Measurements from ENCODE around the gene GGACT.

GGACT gene

GRCh38 chr13:100497389-100497788 is 91.2 kb downstream of the GGACT start:
- Mint-ChIP-seq H3K4me1 (peaks cover 4% of the 10 kb centered on the region), H3K36me3 (ENCODE audit: low read depth) (peaks cover 15% of the 10 kb centered on the region), H3K9me3 (no peaks in the 10 kb centered on the region), H3K27ac (no peak overlapping the region), H3K4me3 (no peak overlapping the region), H3K27me3 (ENCODE audit: low read depth) (no peaks in the 10 kb centered on the region)
- no peak for TF ChIP-seq CTCF (IDR thresholded peaks at IDR 0.05; ENCODE audit: unreplicated experiment in 3 of 3)

GRCh38 chr13:100495455-100495854 is 93.1 kb downstream of the GGACT start:
- Mint-ChIP-seq H3K4me1 (peaks cover 14% of the 10 kb centered on the region), H3K9me3 (no peaks in the 10 kb centered on the region), H3K36me3 (ENCODE audit: low read depth) (peaks cover 22% of the 10 kb centered on the region), H3K4me3 (no peak overlapping the region), H3K27me3 (ENCODE audit: low read depth) (no peaks in the 10 kb centered on the region), H3K27ac (no peak overlapping the region)
- TF ChIP-seq CTCF (IDR thresholded peaks at IDR 0.05; ENCODE audit: unreplicated experiment in 3 of 3) = no peak

GRCh38 chr13:100493418-100493817 is 95.2 kb downstream of the GGACT start:
- no peak for TF ChIP-seq CTCF (IDR thresholded peaks at IDR 0.05; ENCODE audit: unreplicated experiment in 3 of 3)
- H3K27me3 Mint-ChIP-seq (ENCODE audit: low read depth) = no peaks in the 10 kb centered on the region
- H3K27ac Mint-ChIP-seq = no peak overlapping the region
- H3K36me3 Mint-ChIP-seq (ENCODE audit: low read depth) = peaks cover 22% of the 10 kb centered on the region
- no peak overlapping the region for H3K4me3 Mint-ChIP-seq
- peaks cover 14% of the 10 kb centered on the region for H3K4me1 Mint-ChIP-seq
- H3K9me3 Mint-ChIP-seq = no peaks in the 10 kb centered on the region

- Mint-ChIP-seq H3K36me3 (ENCODE audit: low read depth) (peaks cover 22% of the 10 kb centered on the region), H3K4me3 (no peak overlapping the region), H3K27me3 (ENCODE audit: low read depth) (no peaks in the 10 kb centered on the region), H3K9me3 (no peaks in the 10 kb centered on the region), H3K27ac (peak overlapping the region in 1 of 3 experiments; percentile 34), H3K4me1 (peaks cover 10% of the 10 kb centered on the region)
- TF ChIP-seq CTCF (IDR thresholded peaks at IDR 0.05; ENCODE audit: unreplicated experiment in 3 of 3) = no peak
Measured at GRCh38 chr13:100491164-100491842, 97.3 kb downstream of the GGACT start.

- no peak for TF ChIP-seq CTCF (IDR thresholded peaks at IDR 0.05; ENCODE audit: unreplicated experiment in 3 of 3)
- peaks cover 18% of the 10 kb centered on the region for H3K36me3 Mint-ChIP-seq (ENCODE audit: low read depth)
- no peak overlapping the region for H3K4me3 Mint-ChIP-seq
- H3K27ac Mint-ChIP-seq = peak overlapping the region in 1 of 3 experiments; percentile 34
- peaks cover 10% of the 10 kb centered on the region for H3K4me1 Mint-ChIP-seq
- no peaks in the 10 kb centered on the region for H3K9me3 Mint-ChIP-seq
- no peaks in the 10 kb centered on the region for H3K27me3 Mint-ChIP-seq (ENCODE audit: low read depth)
Measured at GRCh38 chr13:100490692-100491091, 97.9 kb downstream of the GGACT start.

GRCh38 chr13:100485265-100485664 is 103.3 kb downstream of the GGACT start:
- TF ChIP-seq CTCF (IDR thresholded peaks at IDR 0.05; ENCODE audit: unreplicated experiment in 3 of 3) = no peak
- Mint-ChIP-seq H3K27ac (peak overlapping the region in 2 of 3 experiments; percentile 1 to 49), H3K36me3 (ENCODE audit: low read depth) (no peaks in the 10 kb centered on the region), H3K4me3 (no peak overlapping the region), H3K9me3 (no peaks in the 10 kb centered on the region), H3K4me1 (peaks cover 24% of the 10 kb centered on the region), H3K27me3 (ENCODE audit: low read depth) (no peaks in the 10 kb centered on the region)

Measured in nephron (organoid).